Measurements from ENCODE around the gene ZNF711. TPM values are rescaled to one million over a fixed set of nuclear protein-coding genes. Genes with fewer than 3 reads are reported as not detected.
"Not testable (repeated sequence)": the region's sequence is repeated elsewhere in the genome, so short reads cannot be mapped to it uniquely, and the experiment has no call there.

The ZNF711 gene
- total RNA-seq, 1 donor from 2014 or later, result 55.4 TPM

GRCh38 chrX:85288992-85289723, 45.4 kb downstream of the ZNF711 start:
- no peaks in the 10 kb centered on the region for H4K20me1 ChIP-seq (ENCODE audit: low read depth)
- H3K79me2 ChIP-seq (ENCODE audit: low read depth), result no peaks in the 10 kb centered on the region
- H3K36me3 Mint-ChIP-seq, result no peaks in the 10 kb centered on the region
- no peak overlapping the region for H3K9ac ChIP-seq
- H3K36me3 ChIP-seq, result no peaks in the 10 kb centered on the region
- no peaks in the 10 kb centered on the region for H3K27me3 Mint-ChIP-seq (ENCODE audit: insufficient read depth, low read depth)
- no peak overlapping the region for H2AFZ ChIP-seq (replicated peaks)
- H3K9me3 ChIP-seq (ENCODE audit: low read depth), result peaks cover 7% of the 10 kb centered on the region
- H3K27ac ChIP-seq, result no peak overlapping the region
- TF ChIP-seq, protein P1, sequence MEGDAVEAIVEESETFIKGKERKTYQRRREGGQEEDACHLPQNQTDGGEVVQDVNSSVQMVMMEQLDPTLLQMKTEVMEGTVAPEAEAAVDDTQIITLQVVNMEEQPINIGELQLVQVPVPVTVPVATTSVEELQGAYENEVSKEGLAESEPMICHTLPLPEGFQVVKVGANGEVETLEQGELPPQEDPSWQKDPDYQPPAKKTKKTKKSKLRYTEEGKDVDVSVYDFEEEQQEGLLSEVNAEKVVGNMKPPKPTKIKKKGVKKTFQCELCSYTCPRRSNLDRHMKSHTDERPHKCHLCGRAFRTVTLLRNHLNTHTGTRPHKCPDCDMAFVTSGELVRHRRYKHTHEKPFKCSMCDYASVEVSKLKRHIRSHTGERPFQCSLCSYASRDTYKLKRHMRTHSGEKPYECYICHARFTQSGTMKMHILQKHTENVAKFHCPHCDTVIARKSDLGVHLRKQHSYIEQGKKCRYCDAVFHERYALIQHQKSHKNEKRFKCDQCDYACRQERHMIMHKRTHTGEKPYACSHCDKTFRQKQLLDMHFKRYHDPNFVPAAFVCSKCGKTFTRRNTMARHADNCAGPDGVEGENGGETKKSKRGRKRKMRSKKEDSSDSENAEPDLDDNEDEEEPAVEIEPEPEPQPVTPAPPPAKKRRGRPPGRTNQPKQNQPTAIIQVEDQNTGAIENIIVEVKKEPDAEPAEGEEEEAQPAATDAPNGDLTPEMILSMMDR (IDR thresholded peaks at IDR 0.05), result peak; percentile 19
- no peak for TF ChIP-seq EZH2phosphoT487 (IDR thresholded peaks at IDR 0.05)
- no peaks in the 10 kb centered on the region for H3K4me1 ChIP-seq
- H3K4me2 ChIP-seq, result no peak overlapping the region
- no peak for DNase-seq (ENCODE audit: low spot score)
- H3K27ac Mint-ChIP-seq, result no peak overlapping the region
- H3K4me3 Mint-ChIP-seq, result no peak overlapping the region
- no peaks in the 10 kb centered on the region for H3K27me3 ChIP-seq
- H3K4me3 ChIP-seq, result no peak overlapping the region
- no peaks in the 10 kb centered on the region for H3F3A ChIP-seq (ENCODE audit: low read depth)
- peaks cover 9% of the 10 kb centered on the region for H3K9me3 Mint-ChIP-seq
- H3K4me1 Mint-ChIP-seq, result no peaks in the 10 kb centered on the region

DNA sequence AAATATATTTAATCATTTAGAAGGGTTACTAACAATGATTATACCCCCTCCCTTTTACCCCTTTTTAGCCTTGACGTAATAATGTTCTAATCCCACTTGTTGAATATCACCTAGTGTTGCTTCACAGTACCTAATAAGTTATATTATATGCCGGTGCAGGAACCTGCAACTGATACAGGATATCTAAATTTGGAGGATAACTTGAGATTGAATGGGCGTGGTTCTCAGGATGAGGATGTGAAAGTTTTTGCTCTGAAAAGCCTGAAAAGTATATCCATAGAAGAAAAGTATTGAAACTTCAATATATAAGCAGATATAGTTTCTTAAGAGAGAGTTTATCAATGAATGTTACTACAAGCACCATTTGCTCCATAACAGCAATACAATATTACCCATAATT, 59.8 kb downstream of the ZNF711 start:
- H3K27me3 Mint-ChIP-seq (ENCODE audit: insufficient read depth, low read depth), result no peaks in the 10 kb centered on the region
- peaks cover 4% of the 10 kb centered on the region for H3K9me3 ChIP-seq (ENCODE audit: low read depth)
- no peak overlapping the region for H3K4me3 Mint-ChIP-seq
- no peak overlapping the region for H3K27ac ChIP-seq
- no peaks in the 10 kb centered on the region for H3K27me3 ChIP-seq
- H3K4me3 ChIP-seq, result no peak overlapping the region
- H3K4me1 Mint-ChIP-seq, result no peaks in the 10 kb centered on the region
- no peak for DNase-seq (ENCODE audit: low spot score)
- H3K4me1 ChIP-seq, result no peaks in the 10 kb centered on the region
- no peaks in the 10 kb centered on the region for H3K79me2 ChIP-seq (ENCODE audit: low read depth)
- no peaks in the 10 kb centered on the region for H3F3A ChIP-seq (ENCODE audit: low read depth)
- no peak overlapping the region for H2AFZ ChIP-seq (replicated peaks)
- no peaks in the 10 kb centered on the region for H3K36me3 Mint-ChIP-seq
- no peaks in the 10 kb centered on the region for H4K20me1 ChIP-seq (ENCODE audit: low read depth)
- H3K36me3 ChIP-seq, result no peaks in the 10 kb centered on the region
- H3K9ac ChIP-seq, result no peak overlapping the region
- peaks cover 3% of the 10 kb centered on the region for H3K9me3 Mint-ChIP-seq
- no peak overlapping the region for H3K4me2 ChIP-seq
- H3K27ac Mint-ChIP-seq, result no peak overlapping the region
- TF ChIP-seq, protein P1 (IDR thresholded peaks at IDR 0.05), result no peak
- TF ChIP-seq EZH2 (IDR thresholded peaks at IDR 0.05) (no peak), EZH2phosphoT487 (IDR thresholded peaks at IDR 0.05) (no peak)

DNA sequence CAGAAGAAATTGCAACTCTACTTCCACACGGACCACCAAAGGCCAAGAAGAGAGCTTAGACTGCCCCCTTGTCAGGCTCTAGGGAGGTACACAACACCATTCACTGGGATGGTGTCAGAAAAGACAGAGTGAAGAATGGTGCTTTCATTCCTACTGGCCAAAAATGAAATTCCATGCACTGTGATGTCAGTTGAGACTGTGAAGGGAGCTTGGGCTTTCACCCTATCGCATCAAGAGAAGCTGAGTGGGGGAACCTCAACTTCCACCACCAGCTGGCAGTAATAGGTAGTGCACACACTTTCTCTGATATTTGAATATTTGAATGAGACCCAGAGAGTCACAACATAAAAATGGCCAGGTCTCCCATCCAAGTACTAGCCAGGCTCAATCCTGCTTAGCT, 65.9 kb downstream of the ZNF711 start:
- Histone ChIP-seq H3K4me2 (no peak overlapping the region), H3K79me2 (ENCODE audit: low read depth) (no peaks in the 10 kb centered on the region), H3K27ac (no peak overlapping the region), H3K9ac (no peak overlapping the region), H3K9me3 (ENCODE audit: low read depth) (peaks cover 4% of the 10 kb centered on the region), H4K20me1 (ENCODE audit: low read depth) (no peaks in the 10 kb centered on the region), H3K27me3 (no peaks in the 10 kb centered on the region), H3K36me3 (no peaks in the 10 kb centered on the region), H3F3A (ENCODE audit: low read depth) (no peaks in the 10 kb centered on the region), H3K4me1 (no peaks in the 10 kb centered on the region), H2AFZ (replicated peaks) (no peak overlapping the region), H3K4me3 (no peak overlapping the region)
- H3K36me3 Mint-ChIP-seq, result no peaks in the 10 kb centered on the region
- no peaks in the 10 kb centered on the region for H3K4me1 Mint-ChIP-seq
- H3K27me3 Mint-ChIP-seq (ENCODE audit: insufficient read depth, low read depth), result no peaks in the 10 kb centered on the region
- peaks cover 6% of the 10 kb centered on the region for H3K9me3 Mint-ChIP-seq
- no peak overlapping the region for H3K4me3 Mint-ChIP-seq
- TF ChIP-seq, protein P1 (IDR thresholded peaks at IDR 0.05), result peak; percentile 12
- no peak for TF ChIP-seq EZH2 (IDR thresholded peaks at IDR 0.05)
- no peak overlapping the region for H3K27ac Mint-ChIP-seq
- peak; percentile 6 for DNase-seq (ENCODE audit: low spot score)

DNA sequence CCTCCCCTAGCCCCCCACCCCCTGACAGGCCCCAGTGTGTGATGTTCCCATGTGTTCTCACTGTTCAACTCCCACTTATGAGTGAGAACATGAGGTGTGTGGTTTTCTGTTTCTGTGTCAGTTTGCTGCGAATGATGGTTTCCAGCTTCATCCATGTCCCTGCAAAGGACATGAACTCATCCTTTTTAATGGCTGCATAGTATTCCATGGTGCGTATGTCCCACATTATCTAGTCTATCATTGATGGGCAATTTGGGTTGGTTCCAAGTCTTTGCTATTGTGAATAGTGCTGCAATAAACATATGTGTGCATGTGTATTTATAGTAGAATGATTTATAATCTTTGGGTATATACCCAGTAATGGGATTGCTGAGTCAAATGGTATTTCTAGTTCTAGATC, 67.6 kb downstream of the ZNF711 start:
- H3K9me3 Mint-ChIP-seq; H3K9me3 ChIP-seq (ENCODE audit: low read depth); H3K27ac ChIP-seq; H2AFZ ChIP-seq (replicated peaks); H3K79me2 ChIP-seq (ENCODE audit: low read depth); H3K27me3 ChIP-seq; H4K20me1 ChIP-seq (ENCODE audit: low read depth); H3K4me3 ChIP-seq; H3K36me3 ChIP-seq; H3K9ac ChIP-seq; DNase-seq (ENCODE audit: low spot score); H3F3A ChIP-seq (ENCODE audit: low read depth); H3K27me3 Mint-ChIP-seq (ENCODE audit: insufficient read depth, low read depth); H3K4me1 Mint-ChIP-seq; H3K4me2 ChIP-seq; H3K36me3 Mint-ChIP-seq; H3K4me1 ChIP-seq; H3K4me3 Mint-ChIP-seq; H3K27ac Mint-ChIP-seq: not testable (repeated sequence)

Measured in neural progenitor cell (in vitro differentiated cells).